Mucosa of rectum (tissue), 2 donors: Measurements from ENCODE around the gene C5.
"Not testable (repeated sequence)": the region's sequence is repeated elsewhere in the genome, so short reads cannot be mapped to it uniquely, and the experiment has no call there.

ENCODE experiments used
- H3K27ac ChIP-seq, 2 donors: one replicate each; pipeline ENCODE4 v1.7.0; 2013; ENCODE audit warnings: inconsistent platforms in 2 of 2, low read depth in 2 of 2, low read length in 2 of 2
- H3K27me3 ChIP-seq, 2 donors: one replicate each; pipeline ENCODE4 v1.7.0; 2013; ENCODE audit warnings: low read length in 2 of 2; ENCODE audit not compliant: control insufficient read depth in 2 of 2, insufficient read depth in 2 of 2
- H3K36me3 ChIP-seq, 2 donors: one replicate each; pipeline ENCODE4 v1.7.0; 2013; ENCODE audit warnings: low read length in 2 of 2; ENCODE audit not compliant: control insufficient read depth in 2 of 2, insufficient read depth in 2 of 2
- H3K4me1 ChIP-seq, 2 donors: one replicate each; pipeline ENCODE4 v1.7.0; 2013; ENCODE audit warnings: low read length in 2 of 2, mild to moderate bottlenecking in 1 of 2; ENCODE audit not compliant: control insufficient read depth in 2 of 2, insufficient read depth in 2 of 2
- H3K4me3 ChIP-seq, 2 donors: one replicate each; pipeline ENCODE4 v1.7.0; 2013; ENCODE audit warnings: low read length in 2 of 2
- H3K9ac ChIP-seq, 2 donors: one replicate each; pipeline ENCODE4 v1.7.0; 2013; ENCODE audit warnings: low read length in 2 of 2, low read depth in 1 of 2, mild to moderate bottlenecking in 1 of 2
- H3K9me3 ChIP-seq, 2 donors: one replicate each; pipeline ENCODE4 v1.7.0; 2013; ENCODE audit warnings: low read length in 2 of 2; ENCODE audit not compliant: control insufficient read depth in 2 of 2
- donor health status: healthy.
- donor health status: Normal muscosa, but diverticular disease.

C5 gene

DNA sequence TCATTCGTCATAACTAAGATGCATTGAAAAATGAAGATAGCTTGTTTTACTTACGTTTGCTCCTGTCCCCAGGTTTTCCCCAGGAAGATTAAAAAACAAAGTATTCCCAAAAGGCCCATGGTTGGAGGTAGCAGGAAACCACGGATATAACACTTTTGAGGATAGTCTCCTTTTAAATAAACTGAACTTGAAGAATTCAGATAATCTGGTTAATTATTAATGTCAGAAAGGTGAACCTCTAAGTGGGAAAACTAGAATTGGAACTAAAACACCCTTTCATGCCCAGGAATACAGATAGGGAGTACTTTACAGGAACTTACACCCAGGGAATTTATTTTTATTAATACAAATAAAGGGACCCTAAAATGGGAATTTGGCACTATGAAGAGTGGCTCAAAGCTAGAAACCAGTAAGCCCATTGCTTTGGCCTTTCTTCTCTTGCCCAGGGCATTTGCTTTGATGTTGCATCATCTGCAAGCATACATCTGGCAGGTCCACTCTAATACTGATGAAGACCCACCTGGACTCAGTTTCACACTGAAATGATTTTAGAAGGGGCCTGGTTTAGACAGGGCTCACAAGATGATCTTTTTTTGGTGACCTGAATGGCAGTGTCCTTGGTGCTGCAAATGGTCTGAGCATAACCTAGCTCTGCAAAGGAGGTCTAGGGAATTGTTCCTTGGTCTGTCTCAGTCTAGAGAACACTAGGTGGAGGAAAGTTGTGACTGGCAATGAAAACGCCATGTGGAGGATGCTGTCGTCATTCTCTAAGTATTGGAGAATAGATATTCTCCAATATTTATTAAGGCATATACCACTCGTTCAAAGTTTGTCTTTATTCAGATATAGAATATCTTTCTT, at the start of gene C5:
TSS of gene C5 (minus strand) at position 148 of the 861 bp plus-strand sequence. CDS start at position 119, 29 bp downstream.
- no peak within 1 kb of the TSS for H3K9ac ChIP-seq
- no peaks in the 10 kb centered on the region for H3K27me3 ChIP-seq
- no peak within 1 kb of the TSS for H3K4me3 ChIP-seq
- H3K9me3 ChIP-seq = no peaks in the 10 kb centered on the region
- no peak within 1 kb of the TSS for H3K27ac ChIP-seq
- no peaks in the 10 kb centered on the region for H3K4me1 ChIP-seq
- H3K36me3 ChIP-seq = no peaks in the 10 kb centered on the region

GRCh38 chr9:121098567-121099198, 48.6 kb upstream of the C5 start:
- Histone ChIP-seq H3K4me3 (no peak overlapping the region), H3K27ac (no peak overlapping the region), H3K9ac (no peak overlapping the region), H3K36me3 (peaks cover 0 to 4% of the 10 kb centered on the region in 2 donors), H3K27me3 (no peaks in the 10 kb centered on the region), H3K9me3 (no peaks in the 10 kb centered on the region), H3K4me1 (no peaks in the 10 kb centered on the region)

- no peaks in the 10 kb centered on the region for H3K27me3 ChIP-seq
- no peaks in the 10 kb centered on the region for H3K9me3 ChIP-seq
- H3K9ac ChIP-seq = no peak overlapping the region
- peaks cover 0 to 8% of the 10 kb centered on the region in 2 donors for H3K36me3 ChIP-seq
- H3K4me1 ChIP-seq = no peaks in the 10 kb centered on the region
- H3K27ac ChIP-seq = no peak overlapping the region
- H3K4me3 ChIP-seq = no peak overlapping the region
Measured at GRCh38 chr9:121095057-121095456, 45.0 kb upstream of the C5 start.

DNA sequence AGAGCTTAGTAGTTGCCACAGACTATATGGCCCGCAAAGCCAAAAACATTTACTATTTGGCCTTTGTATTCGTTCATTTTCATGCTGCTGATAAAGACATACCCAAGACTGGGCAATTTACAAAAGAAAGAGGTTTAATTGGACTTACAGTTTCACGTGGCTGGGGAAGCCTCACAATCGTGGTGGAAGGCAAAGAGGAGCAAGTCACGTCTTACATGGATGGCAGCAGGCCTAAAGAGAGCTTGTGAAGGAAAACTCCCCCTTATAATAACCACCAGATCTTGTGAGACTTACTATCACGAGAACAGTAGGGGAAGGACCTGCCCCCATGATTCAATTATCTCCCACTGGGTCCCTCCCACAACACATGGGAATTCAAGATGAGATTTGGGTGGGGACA, 40.7 kb upstream of the C5 start:
- H3K9ac ChIP-seq, H3K4me1 ChIP-seq, H3K9me3 ChIP-seq, H3K27ac ChIP-seq, H3K27me3 ChIP-seq, H3K36me3 ChIP-seq, H3K4me3 ChIP-seq: not testable (repeated sequence)

GRCh38 chr9:121088576-121088975, 38.5 kb upstream of the C5 start:
- Histone ChIP-seq H3K9ac (no peak overlapping the region), H3K4me3 (no peak overlapping the region), H3K27ac (no peak overlapping the region), H3K4me1 (no peaks in the 10 kb centered on the region), H3K27me3 (no peaks in the 10 kb centered on the region), H3K9me3 (no peaks in the 10 kb centered on the region), H3K36me3 (peaks cover 0 to 3% of the 10 kb centered on the region in 2 donors)

GRCh38 chr9:121085661-121086060, 35.6 kb upstream of the C5 start:
- no peaks in the 10 kb centered on the region for H3K27me3 ChIP-seq
- H3K27ac ChIP-seq = no peak overlapping the region
- no peak overlapping the region for H3K4me3 ChIP-seq
- H3K9ac ChIP-seq = no peak overlapping the region
- H3K36me3 ChIP-seq = peaks cover 0 to under 1% of the 10 kb centered on the region in 2 donors
- H3K4me1 ChIP-seq = no peaks in the 10 kb centered on the region
- no peaks in the 10 kb centered on the region for H3K9me3 ChIP-seq

DNA sequence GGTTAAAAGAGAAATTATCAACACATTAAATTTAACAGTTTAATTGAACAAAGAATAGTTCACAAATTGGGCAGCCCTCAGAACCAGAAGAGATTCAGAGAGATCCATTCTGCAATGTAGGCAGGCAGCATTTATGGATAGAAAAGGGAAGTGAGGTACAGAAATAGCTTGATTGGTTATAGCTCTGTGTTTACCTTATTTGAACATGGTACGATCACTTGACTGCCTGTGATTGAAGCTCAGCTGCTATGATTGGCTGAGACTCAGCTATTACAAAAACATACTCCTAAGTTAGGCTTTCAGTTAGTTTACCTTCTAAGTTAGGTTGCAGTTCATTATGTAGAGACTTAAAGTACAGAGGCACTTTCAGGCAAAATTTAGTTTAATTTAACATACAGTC, 32.0 kb upstream of the C5 start:
- no peaks in the 10 kb centered on the region for H3K27me3 ChIP-seq
- H3K9me3 ChIP-seq = no peaks in the 10 kb centered on the region
- no peaks in the 10 kb centered on the region for H3K36me3 ChIP-seq
- H3K27ac ChIP-seq = no peak overlapping the region
- no peak overlapping the region for H3K9ac ChIP-seq
- H3K4me1 ChIP-seq = no peaks in the 10 kb centered on the region
- no peak overlapping the region for H3K4me3 ChIP-seq

GRCh38 chr9:121075251-121076036, 25.4 kb upstream of the C5 start:
- no peaks in the 10 kb centered on the region for H3K36me3 ChIP-seq
- peak overlapping the region; percentile 1 to 61 for H3K9ac ChIP-seq
- H3K27ac ChIP-seq = peak overlapping the region; percentile 77 to 79
- no peaks in the 10 kb centered on the region for H3K9me3 ChIP-seq
- peaks cover 6 to 7% of the 10 kb centered on the region in 2 donors for H3K4me1 ChIP-seq
- no peaks in the 10 kb centered on the region for H3K27me3 ChIP-seq
- peak overlapping the region; percentile 81 to 87 for H3K4me3 ChIP-seq

DNA sequence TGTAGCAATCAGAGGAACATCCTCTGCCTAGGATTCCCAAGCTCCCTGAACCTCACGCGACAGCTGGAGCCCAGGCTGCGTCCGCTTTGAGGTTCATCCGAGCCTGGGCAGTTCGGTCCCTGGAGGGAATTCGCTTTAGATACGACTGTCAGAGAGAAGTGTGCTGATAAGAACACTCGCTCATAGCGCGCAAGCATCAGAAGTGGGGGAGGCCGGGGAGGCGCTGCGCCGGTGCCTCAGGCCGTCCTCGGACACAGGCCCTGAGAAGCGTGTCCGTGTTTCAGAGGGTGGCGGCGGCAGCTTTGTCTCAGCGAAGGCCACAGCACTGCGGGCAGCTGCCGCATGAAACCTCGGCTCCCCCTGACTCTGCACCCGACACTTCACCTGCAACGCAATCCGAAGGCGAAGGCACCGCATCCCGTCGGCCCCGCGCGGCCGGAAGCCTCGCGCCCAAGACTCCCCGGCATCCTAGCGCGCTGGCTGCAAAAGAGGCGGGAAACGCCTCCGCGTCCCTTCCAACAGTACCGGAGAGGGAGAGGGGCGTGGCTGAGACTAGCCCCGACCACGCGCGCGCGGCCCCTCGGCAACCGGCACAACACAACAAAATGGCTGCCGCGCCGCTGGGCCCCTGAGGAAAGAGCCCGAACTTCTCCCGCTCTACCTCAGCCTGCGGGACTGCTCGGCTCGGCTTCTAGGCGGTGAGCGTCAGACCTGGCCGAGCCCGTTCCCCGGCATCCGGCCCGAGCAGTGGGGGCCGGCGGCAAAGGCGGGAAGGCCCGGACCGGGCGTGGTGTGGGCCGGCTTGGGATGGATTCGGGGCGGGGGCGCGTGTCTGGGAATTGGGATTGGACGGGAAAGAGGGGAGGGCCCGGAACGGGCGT, 24.5 kb upstream of the C5 start, which contains the start of gene CNTRL:
TSS of gene CNTRL (plus strand) at position 586 of the 881 bp plus-strand sequence. CDS start 13,372 bp downstream, outside the sequence.
- no peaks in the 10 kb centered on the region for H3K9me3 ChIP-seq
- H3K4me3 ChIP-seq = peak within 1 kb of the TSS; percentile 81 to 87
- no peaks in the 10 kb centered on the region for H3K36me3 ChIP-seq
- H3K27ac ChIP-seq = peak within 1 kb of the TSS; percentile 77 to 79
- H3K9ac ChIP-seq = peak within 1 kb of the TSS; percentile 1 to 61
- H3K27me3 ChIP-seq = no peaks in the 10 kb centered on the region
- peaks cover 6 to 7% of the 10 kb centered on the region in 2 donors for H3K4me1 ChIP-seq
